HEK293 (cell line): ENCODE results near the gene SLC6A3.

ENCODE experiments used
- CTCF ChIA-PET: fragments of 350-600 bp; formaldehyde crosslinking; extraction: SDS; loops from one replicate; lab custom pipeline; 2021; ENCODE audit warnings: antibody characterized with exemption; lab: Yijun Ruan, JAX
- POLR2A ChIA-PET: fragments of 300-600 bp; formaldehyde crosslinking; extraction: SDS; loops from one replicate; lab custom pipeline; 2020; ENCODE audit warnings: antibody characterized with exemption, inconsistent platforms; lab: Yijun Ruan, JAX
- H3K27ac ChIP-seq: fragments of 200-500 bp; sonication (Bioruptor generic); 2 replicates; pipeline ENCODE4 v1.5.1; 2014; ENCODE audit warnings: low read depth, low read length, control low read depth, inconsistent platforms; ENCODE audit errors: extremely low read depth
- H3K36me3 ChIP-seq, 2 experiments: fragments of 200-500 bp in 1 of 2; sonication (Bioruptor generic) in 1 of 2; 1 replicate in 1 of 2; 2 replicates in 1 of 2; pipeline ENCODE4 v1.5.1; 2014 to 2017; ENCODE audit warnings: inconsistent platforms in 2 of 2, low read length in 2 of 2; ENCODE audit not compliant: control insufficient read depth in 2 of 2, insufficient read depth in 1 of 2
- H3K4me1 ChIP-seq: fragments of 200-500 bp; sonication (Bioruptor generic); 2 replicates; pipeline ENCODE4 v1.5.1; 2014; ENCODE audit warnings: mild to moderate bottlenecking, low read length, inconsistent platforms; ENCODE audit not compliant: control insufficient read depth, insufficient read depth
- H3K4me3 ChIP-seq: 2 replicates; pipeline ENCODE4 v1.5.1; 2011; ENCODE audit warnings: low read depth, mild to moderate bottlenecking, control low read depth, low read length, moderate library complexity
- H3K9me3 ChIP-seq: fragments of 200-500 bp; sonication (Bioruptor generic); 2 replicates; pipeline ENCODE4 v1.5.1; 2014; ENCODE audit warnings: low read depth, low read length, inconsistent platforms; ENCODE audit not compliant: control insufficient read depth, insufficient read depth
- KLF8 ChIP-seq: fragments of 450-650 bp; formaldehyde crosslinking; IDR thresholded peaks from 2 replicates; pipeline ENCODE4 v1.5.1; 2016; ENCODE audit warnings: missing biosample characterization, missing genetic modification characterization
- MEIS1 ChIP-seq: sonication (generic); formaldehyde crosslinking; IDR thresholded peaks from 2 replicates; pipeline ENCODE4 v1.8.1; 2022; ENCODE audit warnings: missing genetic modification reagents, mild to moderate bottlenecking, borderline replicate concordance
- MZF1 ChIP-seq: fragments of 450-650 bp; formaldehyde crosslinking; IDR thresholded peaks from 2 replicates; pipeline ENCODE4 v1.5.1; 2017; ENCODE audit warnings: missing biosample characterization, missing genetic modification characterization, borderline replicate concordance
- PATZ1 ChIP-seq: fragments of 450-650 bp; formaldehyde crosslinking; IDR thresholded peaks from 2 replicates; pipeline ENCODE4 v1.5.1; 2016; ENCODE audit warnings: missing biosample characterization, missing genetic modification characterization
- PRDM6 ChIP-seq: fragments of 450-650 bp; formaldehyde crosslinking; IDR thresholded peaks from 2 replicates; pipeline ENCODE4 v1.5.1; 2017; ENCODE audit warnings: missing biosample characterization, missing genetic modification characterization
- ZNF157 ChIP-seq: fragments of 450-650 bp; formaldehyde crosslinking; IDR thresholded peaks from 2 replicates; pipeline ENCODE4 v1.5.1; 2016; ENCODE audit warnings: missing biosample characterization, missing genetic modification characterization
- ZNF169 ChIP-seq: fragments of 450-650 bp; formaldehyde crosslinking; IDR thresholded peaks from 2 replicates; pipeline ENCODE4 v1.5.1; 2016; ENCODE audit warnings: missing biosample characterization, missing genetic modification characterization
- ZNF211 ChIP-seq: fragments of 450-650 bp; formaldehyde crosslinking; IDR thresholded peaks from 2 replicates; pipeline ENCODE4 v1.5.1; 2016; ENCODE audit warnings: low read depth, missing biosample characterization, missing genetic modification characterization
- ZNF302 ChIP-seq: fragments of 450-650 bp; formaldehyde crosslinking; IDR thresholded peaks from 2 replicates; pipeline ENCODE4 v1.5.1; 2016; ENCODE audit warnings: missing biosample characterization, missing genetic modification characterization, low read depth
- ZNF362 ChIP-seq: fragments of 450-650 bp; formaldehyde crosslinking; IDR thresholded peaks from 2 replicates; pipeline ENCODE4 v1.5.1; 2016; ENCODE audit warnings: missing biosample characterization, missing genetic modification characterization
- ZNF530 ChIP-seq: fragments of 450-650 bp; formaldehyde crosslinking; IDR thresholded peaks from 2 replicates; pipeline ENCODE4 v1.5.1; 2016; ENCODE audit warnings: low read depth, missing biosample characterization, missing genetic modification characterization
- ZNF596 ChIP-seq: fragments of 450-650 bp; IDR thresholded peaks from 2 replicates; pipeline ENCODE4 v1.5.0; 2018; ENCODE audit warnings: missing biosample characterization, mild to moderate bottlenecking, missing genetic modification characterization, moderate library complexity
- ZNF692 ChIP-seq: fragments of 450-650 bp; formaldehyde crosslinking; IDR thresholded peaks from 2 replicates; pipeline ENCODE4 v1.5.1; 2016; ENCODE audit warnings: missing biosample characterization, missing genetic modification characterization
- ZNF701 ChIP-seq: fragments of 450-650 bp; formaldehyde crosslinking; IDR thresholded peaks from 2 replicates; pipeline ENCODE4 v1.5.1; 2016; ENCODE audit warnings: missing biosample characterization, missing genetic modification characterization
- ZNF747 ChIP-seq: fragments of 450-650 bp; formaldehyde crosslinking; IDR thresholded peaks from 2 replicates; pipeline ENCODE4 v1.5.1; 2016; ENCODE audit warnings: missing biosample characterization, missing genetic modification characterization

Gene SLC6A3

GRCh38 chr5:1443991-1444360, 1.3 kb downstream of the SLC6A3 start (continued):
- TF ChIP-seq ZNF747 (tag by site-specific recombination): no peak

GRCh38 chr5:1443171-1443570, 2.1 kb downstream of the SLC6A3 start:
- ChIA-PET POLR2A (no interaction called here), CTCF (interaction anchor here (1.1 kb wide), 1 partner anchor 63 kb away, joined by 3 read pairs; no protein-coding TSS in a partner anchor)
- no peak overlapping the region for H3K4me3 ChIP-seq
- no peaks in the 10 kb centered on the region for H3K9me3 ChIP-seq
- peaks cover 0 to 11% of the 10 kb centered on the region in 2 experiments; a peak in 1 of 3 replicates for H3K36me3 ChIP-seq
- no peak for TF ChIP-seq PRDM6 (tag by site-specific recombination)
- TF ChIP-seq ZNF692 (tag by site-specific recombination): no peak
- H3K4me1 ChIP-seq: peaks cover 3% of the 10 kb centered on the region; the same call in 1 of the 2 replicates
- H3K27ac ChIP-seq: no peak overlapping the region

- POLR2A ChIA-PET: no interaction called here
- H3K36me3 ChIP-seq: peaks cover 0 to 11% of the 10 kb centered on the region in 2 experiments; a peak in 1 of 3 replicates
- no peak for TF ChIP-seq ZNF701 (tag by site-specific recombination)
- no peak for TF ChIP-seq ZNF302 (tag by site-specific recombination)
- no peak for TF ChIP-seq ZNF157 (tag by site-specific recombination)
- TF ChIP-seq ZNF169: no peak
- TF ChIP-seq MEIS1 (CRISPR knock-in tag): no peak
- TF ChIP-seq ZNF596 (tag by site-specific recombination): no peak
- no peak for TF ChIP-seq MZF1
- TF ChIP-seq PATZ1 (tag by site-specific recombination): no peak
- no peak for TF ChIP-seq ZNF362 (tag by site-specific recombination)
- no peak for TF ChIP-seq ZNF211 (tag by site-specific recombination)
- TF ChIP-seq KLF8 (tag by site-specific recombination): no peak
- no peak for TF ChIP-seq ZNF530 (tag by site-specific recombination)
- TF ChIP-seq, all 188 proteins: peak for 0
- CTCF ChIA-PET: no interaction called here
- H3K9me3 ChIP-seq: no peaks in the 10 kb centered on the region
- H3K27ac ChIP-seq: no peak overlapping the region
- no peak overlapping the region for H3K4me3 ChIP-seq
- peaks cover 3% of the 10 kb centered on the region; the same call in 1 of the 2 replicates for H3K4me1 ChIP-seq
Measured at GRCh38 chr5:1442222-1443145, 2.8 kb downstream of the SLC6A3 start.
